Right lobe of liver (tissue), 6 donors: ENCODE results near the gene HEATR5B. TPM values are rescaled to one million over a fixed set of nuclear protein-coding genes. Genes with fewer than 3 reads are reported as not detected.
A peak's percentile ranks its signal among the peaks of the same experiment; 100 is the strongest.
"Not testable (repeated sequence)": the region's sequence is repeated elsewhere in the genome, so short reads cannot be mapped to it uniquely, and the experiment has no call there.

ENCODE experiments used
- ATAC-seq, 4 donors: fragments of 200-7000 bp; cut with Tn5 transposase; one replicate each; pipeline ENCODE4 v1.9.1; 2020; ENCODE audit warnings: mild to moderate bottlenecking in 4 of 4, moderate library complexity in 4 of 4
- DNase-seq, 3 donors: peaks; one replicate each; pipeline ENCODE4 v3.0.0-alpha.2; 2020
- H3K27ac ChIP-seq, 3 donors: fragments of 200-600 bp; one replicate each; pipeline ENCODE4 v1.8.0; 2022
- H3K27me3 ChIP-seq, 2 donors: fragments of 200-600 bp; one replicate each; pipeline ENCODE4 v1.8.0; 2022
- H3K36me3 ChIP-seq, 4 donors: fragments of 200-600 bp; sonication (generic) in 1 of 4; one replicate each; pipeline versions ENCODE4 v1.5.1 to v1.8.0; 2017 to 2022; ENCODE audit warnings: control low read depth in 1 of 4
- H3K4me1 ChIP-seq, 4 donors: fragments of 200-600 bp; sonication (generic) in 1 of 4; one replicate each; pipeline versions ENCODE4 v1.5.1 to v1.8.0; 2017 to 2022; ENCODE audit warnings: control low read depth in 1 of 4
- H3K4me3 ChIP-seq, 3 donors: fragments of 200-600 bp; one replicate each; pipeline ENCODE4 v1.8.0; 2022
- H3K9me3 ChIP-seq, 4 donors: fragments of 200-600 bp; sonication (generic) in 1 of 4; one replicate each; pipeline versions ENCODE4 v1.5.1 to v1.8.0; 2017 to 2022; ENCODE audit warnings: control low read depth in 1 of 4
- CTCF ChIP-seq, 4 donors: fragments of 200-600 bp in 3 of 4; fragments of 450-650 bp in 1 of 4; IDR thresholded peaks; one replicate each; pipeline versions ENCODE4 v1.5.1 to v1.8.0; 2016 to 2022; ENCODE audit warnings: antibody characterized with exemption in 4 of 4, mild to moderate bottlenecking in 2 of 4
- POLR2A ChIP-seq: fragments of 450-650 bp; IDR thresholded peaks from one replicate; pipeline ENCODE4 v1.6.1; 2017; ENCODE audit warnings: antibody characterized with exemption, mild to moderate bottlenecking
- WGBS: methylation state at CpG from one replicate; pipeline ENCODE4 v1.1.6; 2018; ENCODE audit warnings: low coverage, low lambda C conversion rate; ENCODE audit not compliant: insufficient coverage; ENCODE audit errors: missing lambda C conversion rate; 5-methylcytosine and 5-hydroxymethylcytosine counted together
- intact Hi-C, 2 donors: fragments of 100-400 bp; cut with DNase I; formaldehyde crosslinking; loops; one replicate each; pipeline versions ENCODE4 v1.11.2 to v1.14.1; 2022
- total RNA-seq, 6 experiments: library from RNA; depleted of rRNA in 2 of 6; stranded (reverse); fragments of >200 nt in 2 of 6; fragmentation: NEBNext Ultra II Directional in 3 of 6; extraction: Animal tissue kit (Norgen Biotek cat#: 25700) in 3 of 6; gene quantifications; one replicate each; pipeline versions ENCODE4 v1.1.0 to v1.2.4, GENCODE V29; 2016 to 2023
- donor health status: DM: no; HTN: yes; CAD: no.
- donor health status: DM: no; HTN: no; CAD: no.
- donor health status: DM: no; HTN: no; CAD: no.
- donor health status: DM: no; HTN: yes; CAD: no.
- donor health status: DM: no; HTN: yes; CAD: no.

The HEATR5B gene
- total RNA-seq, 6 experiments from 2014 or later: 7.7 to 11.7 (median 9.2) TPM

DNA sequence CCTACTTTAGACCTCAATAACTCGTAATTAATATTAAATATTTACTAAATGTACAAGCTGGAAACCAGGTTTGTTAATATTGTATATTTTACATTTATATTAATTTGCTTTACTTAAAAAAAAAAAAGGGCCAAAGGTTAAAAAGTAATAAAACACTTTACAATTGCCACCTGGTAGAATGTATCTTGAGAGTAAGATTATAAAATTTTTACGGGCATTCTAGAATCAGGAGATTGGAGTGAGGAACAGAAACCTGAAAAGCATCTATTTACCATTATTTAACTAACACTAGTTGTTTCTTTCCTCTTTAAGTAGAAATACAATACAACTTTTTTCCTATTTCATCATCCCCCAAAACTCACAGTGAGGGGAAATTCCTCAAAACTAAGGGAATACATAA, 102.3 kb downstream of the HEATR5B start:
- H3K36me3 ChIP-seq: peaks cover 0 to 6% (median 3%) of the 10 kb centered on the region in 4 donors
- no peak overlapping the region for H3K27ac ChIP-seq
- intact Hi-C loops: no loop called here
- DNase-seq (no peak), ATAC-seq (no peak)
- no peaks in the 10 kb centered on the region for H3K4me1 ChIP-seq
- H3K9me3 ChIP-seq: no peaks in the 10 kb centered on the region
- WGBS: 88% methylated on average over 2 of the region's 2 CpGs
- TF ChIP-seq POLR2A (no peak), CTCF (IDR thresholded peaks at IDR 0.05) (no peak)
- H3K4me3 ChIP-seq: no peak overlapping the region
- no peaks in the 10 kb centered on the region for H3K27me3 ChIP-seq

GRCh38 chr2:36979007-36979406, 105.2 kb downstream of the HEATR5B start:
- 96% methylated on average over 2 of the region's 3 CpGs for WGBS
- H3K9me3 ChIP-seq, DNase-seq, ATAC-seq, H3K4me3 ChIP-seq, H3K4me1 ChIP-seq, H3K27me3 ChIP-seq, H3K27ac ChIP-seq, intact Hi-C loops, H3K36me3 ChIP-seq: not testable (repeated sequence)

DNA sequence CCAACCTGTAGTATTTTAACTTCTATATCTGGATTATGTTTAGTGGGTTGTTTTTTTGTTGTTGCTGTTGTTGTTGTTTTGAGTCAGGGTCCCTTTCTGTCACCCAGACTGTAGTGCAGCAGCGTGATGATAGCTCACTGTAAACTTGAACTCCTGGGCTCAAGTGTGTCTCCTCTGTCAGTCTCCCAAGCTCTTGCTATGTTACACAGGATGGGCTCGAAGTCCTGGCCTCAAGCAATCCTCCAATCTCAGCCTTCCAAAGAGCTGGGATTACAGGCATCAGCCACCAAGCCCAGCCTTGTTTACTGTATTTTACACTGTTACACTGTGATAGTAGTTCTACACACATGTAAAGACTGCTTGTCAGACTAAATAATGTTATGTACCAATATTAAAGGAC, 108.1 kb downstream of the HEATR5B start:
- no peak for DNase-seq
- Histone ChIP-seq H3K36me3 (peaks cover 0 to 1% (median 0%) of the 10 kb centered on the region in 4 donors), H3K27me3 (no peaks in the 10 kb centered on the region), H3K27ac (no peak overlapping the region), H3K9me3 (no peaks in the 10 kb centered on the region), H3K4me3 (no peak overlapping the region), H3K4me1 (no peaks in the 10 kb centered on the region)
- intact Hi-C loops: no loop called here
- ATAC-seq: no peak
- WGBS: 93% methylated on average over 2 of the region's 2 CpGs
- TF ChIP-seq POLR2A (no peak), CTCF (IDR thresholded peaks at IDR 0.05) (no peak)

DNA sequence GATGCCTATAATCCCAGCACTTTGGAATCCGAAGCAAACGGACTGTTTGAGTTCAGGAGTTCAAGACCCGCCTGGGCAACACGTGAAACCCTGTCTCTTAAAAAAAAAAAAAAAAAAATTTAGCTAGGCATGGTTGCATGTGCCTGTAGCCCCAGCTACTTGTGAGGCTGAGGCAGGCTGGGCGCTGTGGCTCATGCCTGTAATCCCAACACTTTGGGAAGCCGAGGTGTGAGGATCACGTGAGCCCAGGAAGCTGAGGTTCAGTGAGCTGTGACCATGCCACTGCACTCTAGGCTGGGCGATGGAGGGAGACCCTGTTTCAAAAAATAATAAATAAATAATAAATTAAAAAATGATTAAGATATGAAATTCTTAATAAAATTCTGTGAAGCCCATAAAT, 108.9 kb downstream of the HEATR5B start:
- DNase-seq: no peak
- WGBS: 83% methylated on average over 8 of the region's 8 CpGs

GRCh38 chr2:36973320-36973719, 110.9 kb downstream of the HEATR5B start:
- H3K27me3 ChIP-seq: no peaks in the 10 kb centered on the region
- H3K36me3 ChIP-seq: no peaks in the 10 kb centered on the region
- TF ChIP-seq POLR2A: no peak
- no peak for TF ChIP-seq CTCF (IDR thresholded peaks at IDR 0.05)
- intact Hi-C loops: no loop called here
- peak in 3 of 4 donors; percentile 20 to 61 (median 54) for ATAC-seq
- H3K4me3 ChIP-seq: no peak overlapping the region
- no peak overlapping the region for H3K27ac ChIP-seq
- no peak for DNase-seq
- H3K9me3 ChIP-seq: no peaks in the 10 kb centered on the region
- no peaks in the 10 kb centered on the region for H3K4me1 ChIP-seq
- 73% methylated on average over 2 of the region's 2 CpGs for WGBS

More for the DNA sequence above, 108.9 kb downstream of the HEATR5B start:
- TF ChIP-seq CTCF (IDR thresholded peaks at IDR 0.05) (no peak), POLR2A (no peak)
- H3K4me3 ChIP-seq: no peak overlapping the region
- H3K27me3 ChIP-seq: no peaks in the 10 kb centered on the region
- no peaks in the 10 kb centered on the region for H3K4me1 ChIP-seq
- no peak for ATAC-seq
- no peaks in the 10 kb centered on the region for H3K36me3 ChIP-seq
- intact Hi-C loops: no loop called here
- H3K9me3 ChIP-seq: no peaks in the 10 kb centered on the region
- H3K27ac ChIP-seq: no peak overlapping the region
